ENCODE results near the gene STK32C. TPM values are rescaled to one million over a fixed set of nuclear protein-coding genes. Genes with fewer than 3 reads are reported as not detected.

The STK32C gene
- total and polyA plus RNA-seq, 2 donors (not counting 1 experiment from before 2014, with no cell fraction given): 9.9 to 16.8 TPM

DNA sequence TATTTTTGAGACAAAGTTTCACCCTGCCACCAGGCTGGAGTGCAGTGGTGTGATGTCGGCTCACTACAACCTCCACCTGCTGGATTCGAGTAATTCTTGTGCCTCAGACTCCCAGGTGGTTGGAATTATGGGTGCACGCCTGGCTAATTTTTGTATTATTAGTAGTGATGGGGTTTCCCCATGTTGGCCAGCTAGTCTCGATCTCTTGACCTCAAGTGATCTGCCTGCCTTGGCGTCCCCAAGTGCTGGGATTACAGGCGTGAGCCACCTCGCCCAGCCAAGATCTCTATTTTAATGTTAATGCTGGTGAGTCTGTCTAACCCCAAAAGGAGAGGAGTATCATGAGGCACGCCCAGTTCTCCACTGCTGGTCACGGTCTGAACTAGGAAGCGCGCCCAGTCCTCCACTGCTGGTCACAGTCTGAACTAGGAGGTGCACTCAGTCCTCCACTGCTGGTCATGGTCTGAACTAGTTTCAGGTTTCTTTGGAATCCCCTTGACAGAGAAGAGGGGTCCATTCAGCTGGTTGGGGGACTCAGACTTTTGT, 18.7 kb upstream of the STK32C start:
- H3K27me3 ChIP-seq (replicated peaks in 1 of 4; ENCODE audit: control extremely low read depth in 1 of 4, control insufficient read depth in 3 of 4, insufficient read depth in 4 of 4, low read length in 3 of 4): no peaks in the 10 kb centered on the region
- H3K4me3 ChIP-seq (ENCODE audit: control extremely low read depth in 1 of 5, extremely low read depth in 1 of 5, insufficient read depth in 1 of 5, low read depth in 2 of 5, low read length in 4 of 5): no peak overlapping the region
- H3K79me2 ChIP-seq (ENCODE audit: control insufficient read depth, insufficient read depth, low read length): peaks cover 38% of the 10 kb centered on the region
- Mint-ChIP-seq H3K9me3 (ENCODE audit: insufficient read depth) (no peaks in the 10 kb centered on the region), H3K4me1 (peaks cover 51% of the 10 kb centered on the region), H3K27ac (no peak overlapping the region), H3K27me3 (no peaks in the 10 kb centered on the region), H3K4me3 (no peak overlapping the region)
- H3K27ac ChIP-seq (ENCODE audit: low read length in 2 of 2): no peak overlapping the region
- ATAC-seq (ENCODE audit: low read depth): no peak
- no peak overlapping the region for H2AFZ ChIP-seq (ENCODE audit: insufficient read depth, low read depth, low read length, poor library complexity, severe bottlenecking)
- POLR2A ChIA-PET: no interaction called here
- peaks cover 15% of the 10 kb centered on the region for H4K20me1 ChIP-seq (ENCODE audit: control insufficient read depth, insufficient read depth, low read length, poor library complexity, severe bottlenecking)
- peaks cover 12 to 22% of the 10 kb centered on the region in 2 donors for H3K4me1 ChIP-seq (ENCODE audit: control insufficient read depth in 2 of 2, insufficient read depth in 2 of 2, low read length in 2 of 2)
- DNase-seq: no peak
- H3K9me3 ChIP-seq (ENCODE audit: control extremely low read depth in 1 of 3, control insufficient read depth in 2 of 3, insufficient read depth in 1 of 3, low read length in 2 of 3): no peaks in the 10 kb centered on the region
- WGBS (ENCODE audit: insufficient coverage): 76% methylated on average over 7 of the region's 11 CpGs
- no peak overlapping the region for H3K4me2 ChIP-seq (replicated peaks; ENCODE audit: low read depth, low read length, poor library complexity, severe bottlenecking)
- intact Hi-C loops (cut with micrococcal nuclease): no loop called here
- H3K9ac ChIP-seq (ENCODE audit: low read length): no peak overlapping the region
- peaks cover 0 to 5% of the 10 kb centered on the region in 2 experiments for H3K36me3 ChIP-seq (replicated peaks in 1 of 2; ENCODE audit: control extremely low read depth in 1 of 2, control insufficient read depth in 1 of 2, extremely low read depth in 1 of 2, insufficient read depth in 2 of 2, low read length in 1 of 2)
- CTCF ChIA-PET: no interaction called here
- TF ChIP-seq, protein P1, sequence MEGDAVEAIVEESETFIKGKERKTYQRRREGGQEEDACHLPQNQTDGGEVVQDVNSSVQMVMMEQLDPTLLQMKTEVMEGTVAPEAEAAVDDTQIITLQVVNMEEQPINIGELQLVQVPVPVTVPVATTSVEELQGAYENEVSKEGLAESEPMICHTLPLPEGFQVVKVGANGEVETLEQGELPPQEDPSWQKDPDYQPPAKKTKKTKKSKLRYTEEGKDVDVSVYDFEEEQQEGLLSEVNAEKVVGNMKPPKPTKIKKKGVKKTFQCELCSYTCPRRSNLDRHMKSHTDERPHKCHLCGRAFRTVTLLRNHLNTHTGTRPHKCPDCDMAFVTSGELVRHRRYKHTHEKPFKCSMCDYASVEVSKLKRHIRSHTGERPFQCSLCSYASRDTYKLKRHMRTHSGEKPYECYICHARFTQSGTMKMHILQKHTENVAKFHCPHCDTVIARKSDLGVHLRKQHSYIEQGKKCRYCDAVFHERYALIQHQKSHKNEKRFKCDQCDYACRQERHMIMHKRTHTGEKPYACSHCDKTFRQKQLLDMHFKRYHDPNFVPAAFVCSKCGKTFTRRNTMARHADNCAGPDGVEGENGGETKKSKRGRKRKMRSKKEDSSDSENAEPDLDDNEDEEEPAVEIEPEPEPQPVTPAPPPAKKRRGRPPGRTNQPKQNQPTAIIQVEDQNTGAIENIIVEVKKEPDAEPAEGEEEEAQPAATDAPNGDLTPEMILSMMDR (IDR thresholded peaks at IDR 0.05): no peak
- no peak for TF ChIP-seq EZH2 (IDR thresholded peaks at IDR 0.05; ENCODE audit: borderline replicate concordance, insufficient read depth, low read depth, low read length, poor library complexity, severe bottlenecking)

DNA sequence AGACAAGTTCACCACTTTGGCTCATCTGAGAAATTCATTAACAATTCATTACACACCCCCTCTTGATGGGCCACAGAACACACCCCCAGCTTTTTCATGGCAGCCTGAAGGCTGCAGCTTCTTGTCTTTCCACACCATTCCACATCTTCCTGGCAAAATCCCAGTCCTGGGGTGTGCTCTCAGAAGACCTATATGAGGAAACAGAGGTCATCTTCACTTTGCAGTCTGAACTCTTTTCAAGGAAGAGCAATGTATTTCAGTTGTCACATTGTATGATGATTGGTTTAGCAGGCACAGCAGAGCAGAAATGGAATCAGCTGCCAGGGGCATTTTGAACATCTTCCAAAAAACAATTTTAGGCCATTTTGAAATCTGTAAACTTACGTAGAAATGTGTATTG, 16.4 kb upstream of the STK32C start:
- H2AFZ ChIP-seq (ENCODE audit: insufficient read depth, low read depth, low read length, poor library complexity, severe bottlenecking): no peak overlapping the region

More for the DNA sequence above, 16.4 kb upstream of the STK32C start:
- H3K79me2 ChIP-seq (ENCODE audit: control insufficient read depth, insufficient read depth, low read length): peaks cover 16% of the 10 kb centered on the region
- intact Hi-C loops (cut with micrococcal nuclease): no loop called here
- Mint-ChIP-seq H3K4me3 (no peak overlapping the region), H3K4me1 (peaks cover 39% of the 10 kb centered on the region), H3K27me3 (no peaks in the 10 kb centered on the region), H3K27ac (no peak overlapping the region), H3K9me3 (ENCODE audit: insufficient read depth) (no peaks in the 10 kb centered on the region)
- WGBS (ENCODE audit: insufficient coverage): no CpG with 5 or more reads among the region's 1 CpG
- ChIA-PET POLR2A (no interaction called here), CTCF (no interaction called here)
- TF ChIP-seq, protein P1 (IDR thresholded peaks at IDR 0.05): no peak
- TF ChIP-seq EZH2 (IDR thresholded peaks at IDR 0.05; ENCODE audit: borderline replicate concordance, insufficient read depth, low read depth, low read length, poor library complexity, severe bottlenecking): no peak
- no peaks in the 10 kb centered on the region for H3K4me1 ChIP-seq (ENCODE audit: control insufficient read depth in 2 of 2, insufficient read depth in 2 of 2, low read length in 2 of 2)
- peaks cover 0 to 5% of the 10 kb centered on the region in 2 experiments for H3K36me3 ChIP-seq (replicated peaks in 1 of 2; ENCODE audit: control extremely low read depth in 1 of 2, control insufficient read depth in 1 of 2, extremely low read depth in 1 of 2, insufficient read depth in 2 of 2, low read length in 1 of 2)
- no peak overlapping the region for H3K27ac ChIP-seq (ENCODE audit: low read length in 2 of 2)
- ATAC-seq (ENCODE audit: low read depth) (no peak), DNase-seq (no peak)
- H3K9me3 ChIP-seq (ENCODE audit: control extremely low read depth in 1 of 3, control insufficient read depth in 2 of 3, insufficient read depth in 1 of 3, low read length in 2 of 3): no peaks in the 10 kb centered on the region
- H4K20me1 ChIP-seq (ENCODE audit: control insufficient read depth, insufficient read depth, low read length, poor library complexity, severe bottlenecking): peaks cover 15% of the 10 kb centered on the region
- H3K9ac ChIP-seq (ENCODE audit: low read length): no peak overlapping the region
- H3K4me2 ChIP-seq (replicated peaks; ENCODE audit: low read depth, low read length, poor library complexity, severe bottlenecking): no peak overlapping the region
- no peak overlapping the region for H3K4me3 ChIP-seq (ENCODE audit: control extremely low read depth in 1 of 5, extremely low read depth in 1 of 5, insufficient read depth in 1 of 5, low read depth in 2 of 5, low read length in 4 of 5)
- no peaks in the 10 kb centered on the region for H3K27me3 ChIP-seq (replicated peaks in 1 of 4; ENCODE audit: control extremely low read depth in 1 of 4, control insufficient read depth in 3 of 4, insufficient read depth in 4 of 4, low read length in 3 of 4)

All from B cell (primary cell).